ENCODE measurements around the gene ZSCAN18.
"Not testable (repeated sequence)": the region's sequence is repeated elsewhere in the genome, so short reads cannot be mapped to it uniquely, and the experiment has no call there.

Gene ZSCAN18, protein sequence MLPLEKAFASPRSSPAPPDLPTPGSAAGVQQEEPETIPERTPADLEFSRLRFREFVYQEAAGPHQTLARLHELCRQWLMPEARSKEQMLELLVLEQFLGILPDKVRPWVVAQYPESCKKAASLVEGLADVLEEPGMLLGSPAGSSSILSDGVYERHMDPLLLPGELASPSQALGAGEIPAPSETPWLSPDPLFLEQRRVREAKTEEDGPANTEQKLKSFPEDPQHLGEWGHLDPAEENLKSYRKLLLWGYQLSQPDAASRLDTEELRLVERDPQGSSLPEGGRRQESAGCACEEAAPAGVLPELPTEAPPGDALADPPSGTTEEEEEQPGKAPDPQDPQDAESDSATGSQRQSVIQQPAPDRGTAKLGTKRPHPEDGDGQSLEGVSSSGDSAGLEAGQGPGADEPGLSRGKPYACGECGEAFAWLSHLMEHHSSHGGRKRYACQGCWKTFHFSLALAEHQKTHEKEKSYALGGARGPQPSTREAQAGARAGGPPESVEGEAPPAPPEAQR

DNA sequence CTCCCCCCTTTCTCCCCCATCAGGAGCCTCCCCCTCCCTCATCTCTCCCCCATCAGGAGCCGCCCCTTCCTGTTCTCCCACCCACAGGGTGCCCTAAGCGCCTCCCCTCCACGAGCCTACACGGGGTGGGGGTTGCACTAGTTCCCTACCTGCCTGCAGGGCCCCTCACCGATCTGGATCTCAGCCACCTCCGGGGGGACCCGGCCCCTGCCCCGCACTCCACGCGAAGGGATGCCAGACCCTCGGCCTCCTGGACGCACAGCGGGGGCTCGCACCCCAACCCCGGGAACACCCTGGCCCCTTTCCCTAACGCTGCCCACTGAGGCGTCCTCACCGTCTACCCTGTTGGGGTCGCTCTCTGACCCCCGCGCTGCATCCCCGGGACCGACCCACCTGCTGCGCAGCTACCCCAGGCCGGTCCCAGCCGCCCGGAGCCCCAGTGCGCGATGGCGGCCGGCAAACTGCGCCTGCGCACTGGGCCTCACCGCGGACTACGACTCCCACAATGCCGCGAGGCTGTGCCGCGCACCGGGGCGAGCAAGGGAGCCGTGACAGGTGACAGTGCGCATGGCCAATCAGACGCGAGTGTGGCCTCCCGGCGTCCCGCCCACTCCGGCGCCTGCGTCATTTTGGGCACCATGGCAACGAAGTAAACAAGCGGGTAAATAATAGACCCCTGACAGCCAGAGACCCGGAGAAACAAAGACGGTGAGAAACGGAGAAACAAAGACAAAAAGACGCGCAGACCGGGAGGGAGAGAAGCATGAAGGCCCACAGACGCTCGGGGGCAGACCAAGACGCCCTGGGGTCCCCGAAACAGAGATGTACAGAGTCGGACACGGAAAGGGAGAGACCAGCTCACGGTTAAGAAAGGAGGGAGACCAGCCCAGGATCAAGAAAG lies at the start of gene ZSCAN18:
ZSCAN18 (minus strand) TSS at position 451 of the 901 bp plus-strand sequence. CDS start 7,964 bp downstream, outside the sequence.
- DNase-seq (ENCODE audit: low read depth), result peak; percentile 84

DNA sequence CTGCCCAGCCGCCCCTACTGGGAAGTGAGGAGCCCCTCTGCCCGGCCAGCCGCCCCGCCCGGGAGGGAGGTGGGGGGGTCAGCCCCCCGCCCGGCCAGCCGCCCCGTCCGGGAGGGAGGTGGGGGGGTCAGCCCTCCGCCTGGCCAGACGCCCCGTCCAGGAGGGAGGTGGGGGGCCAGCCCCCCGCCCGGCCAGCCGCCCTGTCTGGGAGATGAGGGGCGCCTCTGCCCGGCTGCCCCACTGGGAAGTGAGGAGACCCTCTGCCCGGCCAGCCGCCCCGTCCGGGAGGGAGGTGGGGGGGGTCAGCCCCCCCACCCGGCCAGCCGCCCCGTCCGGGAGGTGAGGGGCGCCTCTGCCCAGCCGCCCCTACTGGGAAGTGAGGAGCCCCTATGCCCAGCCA lies 49.4 kb upstream of the ZSCAN18 start:
- not testable (repeated sequence) for DNase-seq (ENCODE audit: low read depth)

DNA sequence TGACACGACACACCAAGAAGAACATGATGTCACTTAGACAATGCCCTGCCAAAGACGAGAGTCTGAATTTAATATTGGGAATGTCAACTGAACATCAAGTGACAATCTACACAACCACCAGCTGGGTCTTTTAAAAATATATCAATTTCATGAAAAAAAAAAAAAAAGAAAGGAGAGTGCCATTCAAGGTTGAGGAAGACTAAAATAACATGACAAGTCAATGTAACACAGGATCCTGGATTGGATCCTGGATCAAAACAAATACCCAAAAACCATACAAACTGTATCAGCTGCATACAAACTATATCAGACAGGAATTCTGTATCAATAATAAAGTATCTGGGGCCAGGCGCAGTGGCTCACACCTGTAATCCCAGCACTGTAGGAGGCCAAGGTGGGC lies 47.8 kb upstream of the ZSCAN18 start:
- DNase-seq (ENCODE audit: low read depth), result no peak

DNA sequence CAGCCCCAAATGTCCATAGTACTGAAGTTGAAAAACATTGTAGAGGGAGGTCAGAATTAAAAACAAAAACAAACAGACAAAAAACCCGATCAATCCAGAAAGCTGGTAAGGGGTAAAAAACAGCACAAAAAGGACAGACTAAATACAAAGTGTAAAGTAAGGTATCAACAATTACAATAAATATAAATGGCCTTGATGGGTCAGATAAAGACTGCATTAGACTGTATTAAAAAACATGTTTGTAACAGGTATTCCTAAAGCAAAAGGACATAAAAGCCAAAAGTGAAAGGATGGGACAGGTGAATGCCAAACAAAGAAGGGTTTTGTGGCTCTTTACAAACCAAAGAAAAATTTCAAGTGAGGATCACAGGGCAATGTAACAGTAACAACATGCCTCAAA lies 36.2 kb upstream of the ZSCAN18 start:
- no peak for DNase-seq (ENCODE audit: low read depth)

DNA sequence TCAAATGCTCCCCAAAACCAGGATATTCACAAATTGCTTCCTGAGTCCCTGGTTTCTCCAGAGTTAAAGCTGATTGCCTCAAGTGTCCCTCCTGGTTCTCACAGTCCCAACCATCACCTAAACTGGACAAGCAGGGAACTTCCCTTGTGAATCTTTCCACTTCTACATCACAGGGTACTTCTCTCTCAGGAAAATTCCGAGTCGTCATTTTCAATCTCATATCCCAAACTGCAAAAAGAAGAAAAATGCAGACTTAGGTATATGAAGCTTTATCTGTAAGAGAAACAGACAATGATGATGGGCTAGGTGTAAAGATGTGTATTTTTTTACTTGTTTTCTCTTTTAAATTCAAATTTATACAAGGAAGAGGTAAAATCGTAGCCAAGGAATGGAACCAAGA lies 31.3 kb upstream of the ZSCAN18 start:
- DNase-seq (ENCODE audit: low read depth), result no peak

DNA sequence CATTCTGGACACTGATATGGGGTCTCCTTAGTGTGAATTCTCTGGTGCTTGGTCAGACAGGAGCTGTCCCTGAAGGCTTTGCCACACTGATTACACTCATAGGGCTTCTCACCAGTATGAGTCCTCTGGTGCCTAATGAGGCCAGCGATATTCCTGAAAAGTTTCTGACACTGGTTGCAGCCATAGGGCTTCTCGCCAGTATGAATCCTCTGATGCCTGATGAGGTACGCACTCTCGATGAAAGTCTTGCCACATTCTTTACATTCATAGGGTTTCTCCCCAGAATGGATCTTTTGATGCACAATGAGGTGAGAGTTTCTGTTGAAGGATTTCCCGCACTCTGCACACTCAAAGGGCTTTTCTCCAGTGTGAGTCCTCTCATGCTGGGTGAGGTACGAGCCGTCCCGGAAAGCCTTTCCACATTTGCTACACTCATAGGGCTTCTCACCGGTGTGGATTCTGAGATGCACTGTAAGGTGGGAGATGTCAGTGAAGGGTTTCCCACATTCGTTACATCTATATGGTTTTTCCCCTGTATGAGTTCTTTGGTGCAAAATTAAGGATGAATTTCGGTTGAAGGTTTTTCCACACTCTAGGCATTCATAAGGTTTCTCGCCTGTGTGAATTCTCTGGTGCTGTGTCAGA lies 30.1 kb upstream of the ZSCAN18 start:
- DNase-seq (ENCODE audit: low read depth), result no peak

DNA sequence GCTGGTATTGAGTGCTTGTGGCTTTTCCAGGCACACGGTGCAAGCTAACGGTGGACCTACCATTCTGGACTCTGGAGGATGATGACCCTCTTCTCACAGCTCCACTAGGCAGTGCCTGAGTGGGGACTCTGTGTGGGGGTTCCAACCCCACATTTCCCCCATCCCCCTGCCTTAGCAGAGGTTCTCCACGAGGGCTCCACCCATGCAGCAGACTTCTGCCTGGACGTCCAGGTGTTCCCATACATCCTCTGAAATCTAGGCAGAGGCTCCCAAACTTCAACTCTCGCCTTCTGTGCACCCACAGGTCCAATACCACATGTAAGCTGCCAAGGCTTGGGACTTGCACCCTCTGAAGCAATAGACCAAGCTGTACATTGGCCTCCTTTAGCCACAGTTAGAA lies 25.3 kb upstream of the ZSCAN18 start:
- no peak for DNase-seq (ENCODE audit: low read depth)

DNA sequence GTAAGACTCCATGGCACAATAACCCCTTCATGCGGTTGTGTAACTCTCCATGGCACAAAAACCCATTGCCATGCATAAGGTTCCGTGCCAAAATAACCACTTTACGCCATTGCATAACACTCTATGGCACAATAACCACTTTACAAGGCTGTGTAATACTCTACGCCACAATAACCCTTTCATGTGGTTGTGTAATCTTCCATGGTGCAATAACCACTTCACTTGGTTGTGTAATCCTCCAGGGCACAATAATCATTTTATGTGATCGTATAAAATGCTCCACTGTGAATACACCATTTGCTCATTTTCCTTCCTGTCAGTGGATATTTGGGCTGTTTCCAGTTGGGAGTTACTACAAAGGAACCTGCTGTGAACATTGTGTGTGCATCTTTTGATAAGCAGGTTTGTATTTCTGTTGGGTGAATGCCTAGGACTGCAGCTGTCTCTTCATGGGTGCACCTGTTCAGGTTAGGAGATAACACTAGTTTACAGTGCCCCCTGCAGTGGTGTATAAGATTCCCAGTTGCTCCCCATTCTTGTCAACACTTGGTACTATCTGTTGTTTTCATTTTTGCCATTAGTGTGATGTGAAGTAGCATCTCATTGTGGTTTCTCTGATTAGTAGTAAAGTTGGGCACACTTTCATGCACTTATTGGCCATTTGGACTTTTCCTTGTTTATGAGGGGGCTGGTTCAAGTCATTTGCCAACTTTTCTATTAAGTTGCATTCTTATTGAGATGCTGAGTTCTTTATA lies 21.1 kb upstream of the ZSCAN18 start:
- DNase-seq (ENCODE audit: low read depth), result no peak

DNA sequence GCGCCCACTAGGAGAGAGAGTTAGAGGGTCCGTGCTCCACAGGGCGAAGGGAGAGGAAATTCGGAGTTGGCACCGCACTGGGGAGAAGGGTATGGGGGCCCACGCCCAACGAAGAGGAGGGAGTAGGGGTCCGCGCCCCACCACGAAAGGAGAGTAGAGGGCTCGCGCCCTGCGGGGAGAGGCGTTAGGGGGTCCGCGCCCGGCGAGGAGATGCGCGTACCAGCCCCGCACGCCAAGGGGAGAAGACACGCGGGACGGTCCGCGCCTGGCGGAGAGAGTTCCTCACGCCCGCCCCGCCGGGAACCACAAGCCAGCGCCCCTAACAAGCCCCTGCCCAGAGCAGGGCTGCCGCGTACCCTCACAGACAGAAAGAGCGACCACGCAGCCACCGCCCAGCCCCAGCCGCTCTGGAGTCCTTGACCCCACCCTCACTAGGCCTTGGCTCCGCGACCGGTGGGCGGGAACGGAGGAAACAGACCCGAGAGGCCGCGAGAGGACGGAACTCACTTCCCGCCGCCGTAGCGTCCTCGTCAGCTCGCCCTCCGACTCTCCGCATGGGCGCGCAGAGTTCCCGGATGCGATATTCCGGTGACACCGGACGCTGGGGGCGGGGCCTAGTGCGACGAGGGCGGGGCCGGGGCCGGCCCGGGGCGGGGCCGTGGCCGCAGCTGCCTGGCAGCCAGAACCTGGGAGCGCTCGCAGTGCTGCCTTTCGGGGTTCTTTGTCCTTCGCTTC lies 20.0 kb upstream of the ZSCAN18 start:
- no peak for DNase-seq (ENCODE audit: low read depth)

DNA sequence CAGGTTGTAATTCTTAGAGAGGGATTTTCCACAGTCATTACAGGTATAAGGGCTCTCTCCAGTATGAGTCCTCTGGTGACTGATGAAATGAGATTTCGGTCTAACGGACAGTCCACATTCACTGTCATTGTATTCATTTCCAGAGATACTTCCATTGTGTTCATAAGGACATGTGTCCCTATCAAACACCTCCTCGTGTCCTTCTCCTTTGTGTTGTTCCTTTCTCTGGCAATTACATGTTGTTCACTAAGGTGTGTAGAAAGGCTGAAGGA lies 10.5 kb upstream of the ZSCAN18 start:
- DNase-seq (ENCODE audit: low read depth), result no peak

DNA sequence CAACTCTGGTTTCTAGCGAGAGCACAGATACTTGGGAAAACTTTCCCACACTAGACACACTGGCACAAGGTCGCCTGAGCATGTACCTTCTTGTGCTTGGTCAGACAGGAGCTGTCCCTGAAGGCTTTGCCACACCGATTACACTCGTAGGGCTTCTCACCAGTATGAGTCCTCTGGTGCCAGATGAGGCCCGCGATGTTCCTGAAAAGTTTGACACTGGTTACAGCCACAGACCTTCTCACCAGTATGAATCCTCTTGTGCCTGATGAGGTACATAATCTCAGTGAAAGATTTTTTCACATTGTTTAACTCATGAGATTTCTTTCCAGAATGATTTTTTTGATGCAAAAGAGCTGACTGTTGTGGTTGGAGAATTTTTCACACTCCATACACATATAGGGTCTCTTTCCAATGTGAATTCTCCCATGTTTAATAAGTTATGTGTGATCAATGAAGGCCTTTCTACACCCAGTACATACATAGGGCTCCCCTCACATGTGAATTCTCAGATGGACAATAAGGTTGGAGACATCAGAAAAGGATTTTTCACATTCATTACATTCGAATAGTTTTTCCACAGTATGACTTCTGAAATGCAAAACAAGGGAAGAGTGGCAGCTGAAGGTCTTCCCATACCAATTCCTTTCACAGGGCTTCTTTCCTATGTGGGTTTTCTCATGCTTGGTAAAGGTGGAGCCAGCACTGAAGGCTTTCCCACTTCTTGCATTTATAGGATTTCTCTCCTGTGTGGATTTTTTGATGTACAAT lies 9.9 kb upstream of the ZSCAN18 start:
- no peak for DNase-seq (ENCODE audit: low read depth)

DNA sequence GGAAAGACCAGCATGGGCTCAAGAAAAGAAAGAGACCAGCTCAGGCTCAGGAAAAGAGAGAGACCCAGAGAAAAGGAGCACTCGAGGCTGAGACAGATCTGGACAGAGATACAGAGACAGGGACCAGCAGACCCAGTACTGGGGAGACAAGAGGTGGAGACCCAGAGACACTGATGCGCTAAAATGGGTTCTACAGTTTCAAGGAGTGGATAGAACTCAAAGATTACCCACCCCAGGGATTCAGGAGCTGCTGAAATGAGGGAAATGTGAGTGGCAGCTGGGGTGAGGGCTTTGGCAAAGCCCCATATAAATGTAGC lies 609 bp upstream of the ZSCAN18 start:
- DNase-seq (ENCODE audit: low read depth), result no peak

DNA sequence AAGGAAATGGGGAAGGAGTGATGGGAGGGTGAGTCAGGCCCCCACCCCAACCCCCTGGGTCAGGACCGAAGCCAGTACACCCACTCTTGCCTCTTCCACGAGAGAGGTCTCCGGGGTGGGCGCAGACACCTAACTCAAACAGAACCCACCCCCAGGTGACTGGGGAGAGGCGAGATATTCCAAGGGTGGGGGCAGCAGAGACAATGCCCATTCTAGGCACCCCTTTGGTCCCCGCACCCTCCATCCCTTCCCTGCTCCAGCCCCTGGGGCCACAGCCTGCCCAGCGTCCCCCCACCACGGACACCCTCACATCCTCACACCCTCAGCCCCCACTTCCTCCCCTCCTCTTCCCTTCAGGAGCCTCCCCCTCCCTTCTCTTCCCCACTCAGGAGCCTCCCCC lies 682 bp downstream of the ZSCAN18 start:
- no peak for DNase-seq (ENCODE audit: low read depth)

DNA sequence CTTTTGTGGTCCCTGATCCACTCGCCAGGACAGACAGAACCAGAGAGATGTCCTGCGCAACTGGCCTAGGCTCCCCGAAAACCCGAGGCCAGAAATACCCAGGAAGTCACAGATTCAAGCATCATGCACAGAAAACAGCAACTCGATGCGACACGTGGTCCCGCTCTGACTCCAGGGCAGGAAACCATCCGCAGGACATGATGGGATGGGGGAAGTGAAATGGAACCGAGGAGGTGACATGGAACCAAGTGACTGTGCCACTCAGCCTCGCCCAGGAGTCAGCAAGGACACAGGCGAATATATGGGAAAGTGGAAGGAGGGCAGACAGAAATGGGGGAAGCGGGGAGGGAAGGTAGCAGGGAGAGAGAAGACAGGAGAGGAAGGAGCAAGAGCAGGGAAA lies 1.1 kb downstream of the ZSCAN18 start:
- no peak for DNase-seq (ENCODE audit: low read depth)

DNA sequence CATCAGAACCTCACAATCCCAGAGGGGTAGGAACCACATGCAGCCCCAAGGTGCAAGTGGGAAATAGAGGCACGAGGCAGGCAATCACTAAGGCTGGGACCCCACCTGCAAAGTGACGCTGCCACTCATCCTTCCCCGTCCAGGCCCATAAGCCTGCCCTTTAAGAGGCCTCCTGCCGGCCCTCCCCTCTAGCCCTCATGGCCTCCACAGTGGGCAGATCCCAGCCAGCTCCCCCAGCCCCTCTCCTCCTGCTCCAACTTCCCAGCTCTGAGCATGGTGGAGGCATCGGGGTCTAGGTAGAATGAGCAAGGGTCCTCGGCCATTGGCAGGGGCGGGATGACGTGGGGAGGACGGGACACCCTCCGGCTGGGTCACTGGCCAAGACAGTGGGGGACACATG lies 2.7 kb downstream of the ZSCAN18 start:
- DNase-seq (ENCODE audit: low read depth), result no peak

DNA sequence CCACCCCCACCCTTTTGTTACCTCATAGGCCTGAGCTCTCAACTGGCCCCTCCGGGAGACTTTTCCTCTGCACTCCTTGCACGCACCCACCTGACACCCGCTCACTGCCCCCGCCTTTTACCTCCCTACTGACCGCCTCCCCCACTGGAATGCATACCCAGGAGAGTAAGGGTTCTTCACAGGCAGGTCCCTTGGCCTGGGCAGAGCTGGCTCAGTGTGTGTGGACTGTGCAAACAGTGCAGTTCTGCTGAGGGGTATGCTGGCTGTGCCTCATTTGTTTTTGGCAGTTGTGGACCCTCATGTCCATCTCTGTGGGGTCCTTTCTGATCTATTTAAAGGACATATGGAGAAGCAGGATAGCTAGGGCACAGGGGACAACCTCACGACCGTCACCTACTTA lies 5.0 kb downstream of the ZSCAN18 start:
- no peak for DNase-seq (ENCODE audit: low read depth)

DNA sequence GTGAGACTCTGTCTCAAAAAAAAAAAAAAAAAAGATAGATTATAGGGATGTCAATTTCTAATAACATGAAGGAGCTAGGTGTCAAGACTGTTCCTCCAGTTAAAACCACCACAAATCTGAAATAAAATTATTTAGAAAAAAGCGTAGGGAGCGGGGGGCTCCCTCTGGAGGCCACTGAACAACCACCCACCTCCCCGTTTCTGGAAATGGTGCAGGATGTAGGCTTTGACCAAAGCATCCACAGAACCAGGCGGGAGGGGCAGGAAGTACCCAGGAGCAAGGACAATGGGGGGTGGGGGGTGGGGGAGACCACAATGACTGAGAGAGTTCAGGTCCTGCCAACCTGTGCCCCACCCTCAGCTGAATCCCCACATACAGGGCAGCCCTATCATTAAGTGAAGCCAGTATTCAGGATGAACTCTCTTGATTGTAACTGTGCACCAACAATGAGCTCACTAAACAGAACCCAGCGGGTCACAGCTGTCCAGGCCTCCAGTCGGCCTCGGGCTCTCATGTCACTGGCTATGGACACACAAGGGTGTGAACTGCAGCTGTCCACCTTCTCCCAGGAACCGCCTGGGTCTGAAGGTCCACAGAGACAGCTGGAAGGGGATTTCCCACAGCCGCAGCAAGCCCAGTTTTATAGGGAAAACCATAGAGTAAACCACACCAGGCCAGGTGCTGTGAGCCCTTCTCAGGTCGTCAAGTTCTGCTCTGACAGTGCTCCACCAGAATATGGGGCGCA lies 6.6 kb downstream of the ZSCAN18 start:
- no peak for DNase-seq (ENCODE audit: low read depth)

DNA sequence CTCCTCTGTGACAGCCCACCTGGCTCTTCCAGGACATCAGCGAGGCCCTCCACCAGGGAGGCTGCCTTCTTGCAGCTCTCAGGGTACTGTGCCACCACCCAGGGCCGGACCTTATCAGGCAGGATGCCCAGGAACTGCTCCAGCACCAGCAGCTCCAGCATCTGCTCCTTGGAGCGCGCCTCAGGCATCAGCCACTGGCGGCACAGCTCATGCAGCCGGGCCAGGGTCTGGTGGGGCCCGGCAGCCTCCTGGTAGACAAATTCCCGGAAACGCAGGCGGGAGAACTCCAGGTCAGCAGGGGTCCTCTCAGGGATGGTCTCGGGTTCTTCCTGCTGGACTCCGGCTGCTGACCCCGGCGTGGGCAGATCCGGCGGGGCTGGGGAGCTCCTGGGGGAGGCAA lies 8.2 kb downstream of the ZSCAN18 start:
- DNase-seq (ENCODE audit: low read depth), result no peak

DNA sequence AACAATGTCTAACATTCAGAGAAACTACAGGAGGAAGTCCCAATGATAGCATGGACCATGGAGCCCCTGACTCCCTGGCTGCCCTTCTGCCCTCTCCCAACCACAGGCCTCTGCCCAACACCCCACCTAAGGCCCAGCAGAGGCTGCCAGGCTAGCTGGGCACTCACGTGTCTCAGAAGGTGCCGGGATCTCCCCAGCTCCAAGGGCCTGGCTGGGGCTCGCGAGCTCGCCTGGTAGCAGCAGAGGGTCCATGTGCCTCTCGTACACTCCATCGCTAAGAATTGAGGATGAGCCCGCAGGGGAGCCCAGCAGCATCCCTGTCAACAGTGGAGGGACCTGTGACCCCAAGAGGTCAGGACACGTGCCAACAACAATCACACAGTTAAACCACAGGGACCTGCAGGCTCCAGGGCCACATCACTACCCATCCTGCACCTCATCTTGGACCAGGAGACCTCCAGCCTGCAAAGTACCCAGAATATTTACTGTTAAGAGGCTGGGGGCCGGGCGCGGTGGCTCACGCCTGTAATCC lies 9.4 kb downstream of the ZSCAN18 start:
- no peak for DNase-seq (ENCODE audit: low read depth)
